Uterus (tissue), 2 donors: Measurements from ENCODE around the gene METTL4.

Experiments
- CTCF ChIP-seq, 4 experiments: fragments of 200-600 bp in 2 of 4; fragments of 450-650 bp in 2 of 4; sonication (generic) in 2 of 4; IDR thresholded peaks; one replicate each; pipeline ENCODE4 v1.5.1; 2016 to 2019; ENCODE audit warnings: antibody characterized with exemption in 4 of 4, mild to moderate bottlenecking in 2 of 4, moderate library complexity in 1 of 4
- POLR2A ChIP-seq, 2 donors: fragments of 450-650 bp; IDR thresholded peaks; one replicate each; pipeline ENCODE4 v1.6.1; 2016; ENCODE audit warnings: antibody characterized with exemption in 2 of 2, mild to moderate bottlenecking in 1 of 2, moderate library complexity in 1 of 2

- TF ChIP-seq CTCF (IDR thresholded peaks at IDR 0.05) = no peak
- TF ChIP-seq POLR2A (IDR thresholded peaks at IDR 0.05) = no peak
Measured at GRCh38 chr18:2538844-2539243, 32.5 kb downstream of the METTL4 start.
